Measurements from ENCODE around the gene TRIM66.

TRIM66 gene

DNA sequence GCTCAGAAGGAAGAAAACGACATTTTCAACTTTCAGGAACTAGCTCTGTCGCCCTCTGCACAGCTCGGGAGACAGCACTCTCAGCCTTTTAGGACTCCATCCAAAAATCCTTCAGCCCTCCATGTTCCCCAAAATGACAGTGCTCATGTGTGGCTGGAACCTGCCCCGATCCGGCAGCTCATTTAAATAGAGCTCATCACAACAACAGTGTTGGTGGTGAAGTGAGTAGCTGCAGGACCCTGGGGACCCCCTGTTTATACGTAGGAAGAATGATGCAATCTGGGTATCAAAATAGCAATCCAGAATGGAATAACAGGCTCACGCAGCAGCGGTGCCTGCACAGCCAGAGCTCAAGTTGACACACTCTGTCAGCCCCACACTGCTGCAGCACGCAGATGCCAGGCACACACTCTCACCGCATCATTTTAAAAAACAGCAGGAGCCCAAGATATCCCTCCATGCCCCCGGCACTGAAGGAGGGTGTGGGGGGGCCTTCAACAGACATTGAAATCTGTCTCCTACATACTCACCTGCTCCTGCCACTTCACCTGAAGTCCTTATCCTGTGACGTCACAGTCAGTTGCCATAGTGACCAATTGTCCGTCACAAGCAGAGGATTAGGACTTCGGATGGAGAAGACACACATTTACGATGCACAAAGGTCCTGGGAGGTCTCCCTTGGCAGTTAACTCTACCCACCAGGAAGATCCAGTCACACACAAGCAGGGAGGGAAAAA is 24.0 kb downstream of the TRIM66 start:
- DNase-seq (ENCODE audit: low read depth in 1 of 2, low spot score in 1 of 2) = no peak

DNA sequence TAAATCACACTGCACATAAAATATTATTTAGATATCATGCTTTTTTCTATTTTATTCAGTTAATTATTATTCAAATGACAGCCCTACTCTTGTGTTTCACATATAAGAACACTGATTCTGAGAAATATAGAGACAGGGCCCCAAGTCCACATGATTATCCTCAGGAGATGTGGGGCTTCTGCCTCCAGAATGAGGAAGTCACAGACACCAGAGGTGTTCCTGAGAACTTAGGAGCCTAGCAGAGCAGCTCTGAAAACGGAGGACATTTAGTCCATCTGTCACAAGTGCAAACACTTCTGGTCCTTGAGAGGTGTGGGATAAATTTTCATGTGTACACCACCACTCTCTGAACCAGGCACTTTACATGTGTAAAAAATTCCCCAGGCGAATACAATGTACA is 26.2 kb downstream of the TRIM66 start:
- DNase-seq (ENCODE audit: low read depth in 1 of 2, low spot score in 1 of 2) = no peak

- no peak for DNase-seq (ENCODE audit: low read depth in 1 of 2, low spot score in 1 of 2)
Observed at GRCh38 chr11:8654503-8654902, 28.0 kb downstream of the TRIM66 start.

DNA sequence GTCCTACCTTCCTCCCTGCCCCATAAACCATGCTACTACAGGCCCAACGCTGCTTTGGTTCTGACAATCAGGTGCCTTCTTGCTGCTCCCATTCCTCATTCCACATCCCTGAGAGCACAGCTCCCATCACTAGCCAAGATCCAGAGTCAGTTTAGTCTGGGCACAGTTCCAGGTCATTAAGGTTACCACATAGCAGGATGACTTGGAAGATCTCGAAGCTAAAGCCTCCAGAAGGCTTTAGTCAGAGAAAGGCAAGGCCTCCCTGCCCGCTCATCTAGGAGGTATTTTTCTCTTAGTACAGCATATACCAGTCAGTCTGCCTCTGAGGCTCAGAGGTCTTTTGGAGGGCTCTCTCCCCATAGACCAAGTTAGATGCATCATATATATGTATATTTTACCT is 30.3 kb downstream of the TRIM66 start:
- DNase-seq (ENCODE audit: low read depth in 1 of 2, low spot score in 1 of 2) = no peak

DNA sequence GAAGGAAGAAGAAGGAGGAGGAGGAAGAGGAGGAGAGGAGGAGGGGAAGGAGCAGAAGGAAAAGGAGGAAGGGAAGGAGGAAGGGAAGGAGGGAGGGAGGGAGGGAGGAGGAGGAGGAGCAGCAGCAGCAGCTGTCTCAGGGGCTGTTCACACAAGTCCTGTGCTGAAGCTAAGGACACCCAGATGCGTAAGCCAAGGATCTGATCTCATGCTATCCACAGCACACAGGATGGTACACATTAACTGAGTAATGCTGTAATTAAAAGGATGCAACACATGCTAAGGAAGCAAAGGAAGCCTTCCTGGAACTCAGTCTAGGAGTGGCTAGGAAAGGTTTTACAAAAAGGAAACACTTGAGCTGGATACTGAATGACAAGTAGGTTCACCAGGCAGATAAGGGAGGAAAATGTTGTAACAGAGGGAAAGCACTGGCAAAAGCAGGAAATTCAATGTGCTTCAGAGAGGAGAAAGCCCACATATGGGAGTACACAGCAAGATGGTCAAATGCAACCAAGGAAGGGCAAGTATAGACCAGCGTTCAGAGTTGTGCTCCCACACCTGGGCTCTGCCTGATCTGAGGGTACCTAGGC is 32.0 kb downstream of the TRIM66 start:
- no peak for DNase-seq (ENCODE audit: low read depth in 1 of 2, low spot score in 1 of 2)

DNA sequence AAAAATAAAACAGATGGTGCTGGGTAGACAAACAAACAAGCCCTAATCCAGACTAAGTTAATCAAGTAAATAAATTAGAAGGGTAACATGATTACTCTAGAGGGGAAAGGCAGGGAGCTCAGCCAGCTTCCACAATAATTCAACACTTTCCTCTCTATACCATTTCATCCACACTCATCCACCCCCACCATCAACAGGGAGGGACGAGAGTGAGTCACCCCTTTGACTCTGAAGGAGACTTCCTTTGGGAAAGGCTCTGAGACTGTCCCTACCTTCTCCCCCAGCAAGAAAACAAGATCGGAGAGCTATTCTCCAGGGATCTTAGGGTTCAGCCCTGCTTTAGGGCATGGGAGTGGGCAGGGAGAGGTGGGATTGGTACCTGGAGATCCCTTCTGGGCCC is 33.1 kb downstream of the TRIM66 start:
- DNase-seq (ENCODE audit: low read depth in 1 of 2, low spot score in 1 of 2) = no peak

DNA sequence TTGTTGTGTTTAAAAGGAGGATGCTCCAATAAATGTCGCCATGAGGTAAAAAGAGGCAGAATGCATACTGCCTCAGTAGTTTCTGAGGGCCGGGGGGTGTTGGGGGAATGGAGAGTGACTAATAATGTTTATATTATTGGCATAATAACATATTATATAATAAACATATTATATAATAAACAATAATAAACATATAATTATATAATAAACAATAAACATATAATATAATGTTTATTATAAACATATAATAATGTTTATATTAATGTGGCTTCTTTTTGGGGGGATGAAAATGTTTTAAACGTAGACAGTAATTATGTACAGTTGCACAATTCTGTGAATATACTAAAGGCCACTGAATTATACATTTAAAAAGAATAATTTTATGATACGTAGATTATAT is 35.6 kb downstream of the TRIM66 start:
- no peak for DNase-seq (ENCODE audit: low read depth in 1 of 2, low spot score in 1 of 2)

DNA sequence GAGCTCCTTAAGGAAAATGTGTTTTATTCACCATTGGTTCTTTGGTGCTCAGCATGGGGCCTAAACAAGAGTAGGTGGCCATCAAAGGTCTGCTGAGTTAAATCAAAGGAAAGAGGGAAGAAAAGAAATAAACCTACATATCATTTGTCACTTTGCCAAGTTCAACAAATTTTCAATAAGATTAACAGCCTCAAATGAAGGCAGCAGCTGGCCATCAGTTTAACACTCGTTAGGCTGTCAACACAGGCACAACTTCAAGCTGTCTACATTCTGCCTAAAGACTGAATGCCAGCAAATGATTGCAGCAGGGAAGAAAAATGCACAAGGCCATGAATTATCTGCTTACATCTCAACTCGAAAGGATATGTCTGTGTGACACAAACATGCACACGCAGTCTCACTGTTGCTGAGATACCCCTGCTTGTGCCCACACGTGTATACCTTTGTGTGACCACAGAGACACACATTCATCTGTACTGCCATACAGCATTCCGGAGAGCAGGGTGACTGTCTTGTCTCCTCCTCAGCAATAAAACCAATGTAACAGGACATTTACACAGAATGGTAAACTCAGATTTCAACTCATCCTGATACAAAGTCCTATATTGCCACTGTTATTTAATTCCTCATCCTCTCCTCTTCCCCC is 40.1 kb downstream of the TRIM66 start:
- no peak for DNase-seq (ENCODE audit: low read depth in 1 of 2, low spot score in 1 of 2)

GRCh38 chr11:8641332-8641731 is 41.1 kb downstream of the TRIM66 start:
- no peak for DNase-seq (ENCODE audit: low read depth in 1 of 2, low spot score in 1 of 2)

GRCh38 chr11:8640267-8640906 is 42.1 kb downstream of the TRIM66 start:
- DNase-seq (ENCODE audit: low read depth in 1 of 2, low spot score in 1 of 2) = no peak

GRCh38 chr11:8639655-8640054 is 42.8 kb downstream of the TRIM66 start:
- no peak for DNase-seq (ENCODE audit: low read depth in 1 of 2, low spot score in 1 of 2)

- no peak for DNase-seq (ENCODE audit: low read depth in 1 of 2, low spot score in 1 of 2)
Observed at GRCh38 chr11:8638300-8638699, 44.2 kb downstream of the TRIM66 start.

DNA sequence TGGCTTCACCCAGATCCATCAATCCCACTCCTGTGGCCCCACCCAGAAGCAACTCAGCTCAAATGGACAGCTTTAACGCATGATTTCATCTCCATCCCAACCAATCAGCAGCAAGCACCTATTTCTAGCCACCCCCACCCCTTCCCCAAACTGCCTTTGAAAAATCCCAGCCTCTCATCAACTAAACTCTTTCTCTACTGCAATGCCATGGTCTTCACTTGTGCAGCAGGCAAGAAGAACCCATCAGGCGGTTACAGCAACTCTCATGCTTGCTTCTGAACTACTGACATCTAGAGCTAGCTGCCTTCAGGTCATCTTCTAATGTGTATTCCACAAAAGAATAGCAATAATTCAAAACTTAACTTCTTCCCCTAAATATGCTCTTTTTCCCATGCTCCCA is 46.3 kb downstream of the TRIM66 start:
- DNase-seq (ENCODE audit: low read depth in 1 of 2, low spot score in 1 of 2) = no peak

DNA sequence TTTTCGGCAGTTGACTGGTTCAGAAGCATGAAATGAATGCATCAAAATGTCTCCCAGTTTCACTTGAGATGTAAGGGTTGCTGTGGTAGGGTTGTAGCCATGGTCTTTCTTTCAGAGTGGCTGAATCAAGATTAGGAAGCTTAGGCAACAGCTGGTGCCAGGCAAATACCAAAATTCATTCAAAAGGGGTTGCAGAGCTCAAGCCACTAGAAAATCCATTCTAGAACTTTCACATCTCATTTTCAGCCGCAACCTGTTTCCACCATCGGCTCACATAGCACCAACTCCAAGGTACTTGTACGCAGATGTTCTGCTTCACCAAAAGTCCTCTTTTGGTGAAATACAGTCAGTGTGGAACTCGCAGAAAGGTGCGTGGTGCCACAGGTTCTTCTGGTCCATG is 48.0 kb downstream of the TRIM66 start:
- no peak for DNase-seq (ENCODE audit: low read depth in 1 of 2, low spot score in 1 of 2)

- DNase-seq (ENCODE audit: low read depth in 1 of 2, low spot score in 1 of 2) = no peak
Observed at GRCh38 chr11:8631395-8632118, 50.9 kb downstream of the TRIM66 start.

GRCh38 chr11:8624698-8625097 is 57.8 kb downstream of the TRIM66 start:
- no peak for DNase-seq (ENCODE audit: low read depth in 1 of 2, low spot score in 1 of 2)

GRCh38 chr11:8621147-8621546 is 61.3 kb downstream of the TRIM66 start:
- DNase-seq (ENCODE audit: low read depth in 1 of 2, low spot score in 1 of 2) = no peak

DNA sequence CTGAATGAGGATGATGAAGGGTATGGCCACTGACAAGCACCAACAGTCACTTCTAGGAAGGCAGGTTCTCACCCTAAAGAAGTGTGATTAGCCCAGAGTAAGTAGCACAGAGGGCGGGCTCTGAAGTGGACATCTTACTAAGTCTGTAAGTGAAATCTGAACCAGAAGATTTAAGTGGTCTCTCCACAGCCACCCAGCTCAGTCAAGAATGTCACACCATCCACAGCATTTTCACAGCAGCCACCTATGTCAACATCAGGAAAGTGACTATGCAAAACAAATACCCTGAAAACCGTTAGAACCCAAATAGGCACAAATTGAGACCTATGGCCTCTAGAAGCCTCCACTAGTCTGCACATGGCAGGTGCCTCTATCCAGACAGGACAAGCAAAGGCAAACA is 65.4 kb downstream of the TRIM66 start:
- no peak for DNase-seq (ENCODE audit: low read depth in 1 of 2, low spot score in 1 of 2)

DNA sequence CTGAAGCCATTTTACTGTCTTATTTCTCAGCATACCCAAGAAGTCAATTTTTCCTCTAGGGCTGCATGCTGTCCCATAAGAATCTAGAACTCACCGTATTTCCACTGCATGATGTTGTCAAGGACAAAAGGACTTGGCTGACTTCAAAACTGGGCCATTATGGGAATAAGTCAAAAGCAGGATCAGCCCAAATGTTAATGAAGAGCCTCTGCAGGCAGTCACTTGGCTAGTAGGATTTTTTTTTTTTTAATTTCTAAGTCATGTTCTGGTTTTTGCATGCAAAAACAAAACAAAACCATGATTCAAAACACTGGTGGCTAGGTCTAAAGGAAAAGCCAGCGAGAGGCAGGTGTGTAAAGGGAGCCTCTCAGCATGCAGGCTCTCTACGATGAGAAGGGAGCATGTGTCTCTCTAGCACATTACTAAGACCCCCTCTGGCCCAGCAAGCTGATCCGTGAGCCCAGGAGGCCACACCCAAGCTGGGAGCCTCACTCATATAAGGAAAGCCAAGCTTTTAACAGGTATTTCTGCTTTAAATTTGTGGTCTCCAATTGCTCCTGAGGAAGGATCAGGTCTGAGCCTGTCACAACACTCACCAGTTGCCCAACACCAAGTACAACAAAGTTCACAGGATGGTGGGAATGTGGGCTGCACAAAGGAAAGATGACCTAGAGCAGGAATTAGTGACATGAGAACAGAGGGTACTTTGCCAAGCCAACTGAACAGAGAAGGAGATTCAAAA is 67.0 kb downstream of the TRIM66 start:
- no peak for DNase-seq (ENCODE audit: low read depth in 1 of 2, low spot score in 1 of 2)

DNA sequence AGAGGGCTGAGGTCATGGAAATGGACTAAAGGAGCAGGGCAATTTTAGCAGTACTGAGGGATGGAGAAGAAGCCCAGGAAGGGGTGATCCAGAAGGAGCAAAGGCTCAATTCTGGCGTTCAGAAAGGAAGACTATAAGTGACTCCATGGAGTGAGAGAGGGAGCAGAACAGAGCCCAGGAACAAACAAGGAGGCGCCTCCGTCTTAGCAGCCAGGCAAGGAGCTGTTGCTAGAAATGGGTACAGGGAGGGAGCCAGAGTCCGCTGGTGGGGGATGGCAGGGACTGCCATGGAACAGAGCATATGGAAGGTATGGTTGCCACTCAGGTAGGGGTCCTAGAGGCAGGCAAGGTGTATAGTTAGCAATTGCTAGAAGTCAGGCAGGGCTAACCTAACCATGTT is 68.0 kb downstream of the TRIM66 start:
- DNase-seq (ENCODE audit: low read depth in 1 of 2, low spot score in 1 of 2) = no peak

- DNase-seq (ENCODE audit: low read depth in 1 of 2, low spot score in 1 of 2) = no peak
Observed at GRCh38 chr11:8613036-8613435, 69.4 kb downstream of the TRIM66 start.
